ENCODE measurements around the gene NXPH3.

Gene NXPH3

GRCh38 chr17:49588312-49588711 lies 12.6 kb downstream of the NXPH3 start:
- H3K4me1 ChIP-seq (ENCODE audit: low read length) = no peaks in the 10 kb centered on the region
- no peak overlapping the region for H2AFZ ChIP-seq (ENCODE audit: low read depth, low read length)
- H3K4me2 ChIP-seq (ENCODE audit: low read length) = no peak overlapping the region
- no peaks in the 10 kb centered on the region for H4K20me1 ChIP-seq (ENCODE audit: insufficient read depth, low read length)
- no peaks in the 10 kb centered on the region for H3K9me3 ChIP-seq (ENCODE audit: insufficient read depth, low read length)
- no peak overlapping the region for H3K4me3 ChIP-seq (ENCODE audit: low read length)
- H3K9ac ChIP-seq (ENCODE audit: low read length) = no peak overlapping the region
- no peaks in the 10 kb centered on the region for H3K79me2 ChIP-seq (ENCODE audit: low read length)
- TF ChIP-seq CTCF (IDR thresholded peaks at IDR 0.05; ENCODE audit: low read depth, low read length) = no peak
- no peak for TF ChIP-seq EZH2phosphoT487 (IDR thresholded peaks at IDR 0.05; ENCODE audit: low read depth)
- H3K36me3 ChIP-seq (replicated peaks; ENCODE audit: low read depth, low read length) = no peaks in the 10 kb centered on the region
- H3K27me3 ChIP-seq (ENCODE audit: low read depth, low read length) = no peaks in the 10 kb centered on the region
- H3K27ac ChIP-seq (ENCODE audit: low read length) = no peak overlapping the region

- H4K20me1 ChIP-seq (ENCODE audit: insufficient read depth, low read length) = no peaks in the 10 kb centered on the region
- H2AFZ ChIP-seq (ENCODE audit: low read depth, low read length) = no peak overlapping the region
- no peaks in the 10 kb centered on the region for H3K9me3 ChIP-seq (ENCODE audit: insufficient read depth, low read length)
- no peak for TF ChIP-seq EZH2phosphoT487 (IDR thresholded peaks at IDR 0.05; ENCODE audit: low read depth)
- TF ChIP-seq CTCF (IDR thresholded peaks at IDR 0.05; ENCODE audit: low read depth, low read length) = no peak
- H3K4me1 ChIP-seq (ENCODE audit: low read length) = no peaks in the 10 kb centered on the region
- no peaks in the 10 kb centered on the region for H3K36me3 ChIP-seq (replicated peaks; ENCODE audit: low read depth, low read length)
- H3K79me2 ChIP-seq (ENCODE audit: low read length) = no peaks in the 10 kb centered on the region
- H3K4me2 ChIP-seq (ENCODE audit: low read length) = no peak overlapping the region
- H3K9ac ChIP-seq (ENCODE audit: low read length) = no peak overlapping the region
- no peak overlapping the region for H3K4me3 ChIP-seq (ENCODE audit: low read length)
- no peak overlapping the region for H3K27ac ChIP-seq (ENCODE audit: low read length)
- no peaks in the 10 kb centered on the region for H3K27me3 ChIP-seq (ENCODE audit: low read depth, low read length)
Observed at GRCh38 chr17:49588726-49589576, 13.3 kb downstream of the NXPH3 start.

DNA sequence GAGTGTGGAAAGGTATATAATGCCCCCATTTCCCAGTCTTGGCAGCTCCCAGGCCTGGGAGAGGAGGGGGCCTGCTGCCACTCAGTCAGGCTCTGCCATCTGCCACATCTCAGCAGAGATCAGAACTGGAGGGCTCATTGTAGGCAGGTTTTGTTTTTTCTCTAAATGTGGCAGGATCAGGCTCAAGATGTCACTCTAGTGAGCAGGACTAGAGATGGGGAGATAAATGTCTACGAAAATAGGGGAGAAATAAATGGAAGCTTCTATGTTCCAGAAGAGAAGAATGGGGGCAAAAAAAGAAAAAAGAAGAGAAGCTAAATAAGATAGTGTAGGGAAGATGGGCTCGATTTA lies 13.9 kb downstream of the NXPH3 start:
- Histone ChIP-seq H3K9ac (ENCODE audit: low read length) (no peak overlapping the region), H3K4me2 (ENCODE audit: low read length) (no peak overlapping the region), H4K20me1 (ENCODE audit: insufficient read depth, low read length) (no peaks in the 10 kb centered on the region), H2AFZ (ENCODE audit: low read depth, low read length) (no peak overlapping the region), H3K4me1 (ENCODE audit: low read length) (no peaks in the 10 kb centered on the region), H3K36me3 (replicated peaks; ENCODE audit: low read depth, low read length) (no peaks in the 10 kb centered on the region), H3K9me3 (ENCODE audit: insufficient read depth, low read length) (no peaks in the 10 kb centered on the region), H3K27ac (ENCODE audit: low read length) (no peak overlapping the region), H3K27me3 (ENCODE audit: low read depth, low read length) (no peaks in the 10 kb centered on the region), H3K79me2 (ENCODE audit: low read length) (no peaks in the 10 kb centered on the region), H3K4me3 (ENCODE audit: low read length) (no peak overlapping the region)
- TF ChIP-seq EZH2phosphoT487 (IDR thresholded peaks at IDR 0.05; ENCODE audit: low read depth) (no peak), CTCF (IDR thresholded peaks at IDR 0.05; ENCODE audit: low read depth, low read length) (no peak)

DNA sequence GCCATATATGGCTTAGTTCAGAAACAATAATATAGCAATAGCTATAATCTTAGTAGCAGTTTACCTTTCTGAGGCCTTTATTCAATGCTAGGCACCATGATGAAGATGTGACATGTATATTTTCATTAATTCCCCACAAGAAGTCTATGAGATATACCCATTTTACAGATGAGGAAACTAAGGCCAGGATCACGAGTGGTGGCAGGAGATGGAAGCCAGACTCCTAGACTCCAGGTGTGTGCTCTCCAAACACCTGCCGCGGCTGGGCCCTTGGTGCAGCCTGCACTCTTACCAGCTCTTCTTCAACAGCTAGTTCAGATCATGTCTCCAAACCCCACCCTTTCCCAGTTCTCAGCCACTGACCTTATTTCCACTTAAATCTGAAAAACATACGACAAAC lies 15.2 kb downstream of the NXPH3 start:
- H2AFZ ChIP-seq (ENCODE audit: low read depth, low read length) = no peak overlapping the region
- no peak overlapping the region for H3K4me2 ChIP-seq (ENCODE audit: low read length)
- H3K27ac ChIP-seq (ENCODE audit: low read length) = no peak overlapping the region
- no peaks in the 10 kb centered on the region for H3K4me1 ChIP-seq (ENCODE audit: low read length)
- TF ChIP-seq EZH2phosphoT487 (IDR thresholded peaks at IDR 0.05; ENCODE audit: low read depth) (no peak), CTCF (IDR thresholded peaks at IDR 0.05; ENCODE audit: low read depth, low read length) (no peak)
- H3K9me3 ChIP-seq (ENCODE audit: insufficient read depth, low read length) = no peaks in the 10 kb centered on the region
- H3K9ac ChIP-seq (ENCODE audit: low read length) = no peak overlapping the region
- H3K27me3 ChIP-seq (ENCODE audit: low read depth, low read length) = no peaks in the 10 kb centered on the region
- H3K4me3 ChIP-seq (ENCODE audit: low read length) = no peak overlapping the region
- H3K79me2 ChIP-seq (ENCODE audit: low read length) = no peaks in the 10 kb centered on the region
- H3K36me3 ChIP-seq (replicated peaks; ENCODE audit: low read depth, low read length) = no peaks in the 10 kb centered on the region
- no peaks in the 10 kb centered on the region for H4K20me1 ChIP-seq (ENCODE audit: insufficient read depth, low read length)
